Measurements from ENCODE around the gene EPN2. TPM values are rescaled to one million over a fixed set of nuclear protein-coding genes. Genes with fewer than 3 reads are reported as not detected.
A peak's percentile ranks its signal among the peaks of the same experiment; 100 is the strongest.

Gene EPN2
- total RNA-seq, 2 experiments from 2014 or later = 1.8 to 2.1 TPM

GRCh38 chr17:19305761-19306159 lies 68.6 kb downstream of the EPN2 start:
- H3K9me3 Mint-ChIP-seq = no peaks in the 10 kb centered on the region
- no peak for DNase-seq
- H3K36me3 Mint-ChIP-seq (ENCODE audit: low read depth) = no peaks in the 10 kb centered on the region
- ChIA-PET POLR2A (interaction anchor here (0.5 kb wide), 1 partner anchor 30 kb away, joined by 4 read pairs; no protein-coding TSS in a partner anchor), CTCF (interaction anchor here (0.9 to 1.8 kb wide), 6 partner anchors 12 to 59 kb away, joined by 3 to 5 read pairs (median 3); partner anchors contain the start of gene B9D1)
- peaks cover 30% of the 10 kb centered on the region for H3K4me1 Mint-ChIP-seq
- H3K27me3 Mint-ChIP-seq = peaks cover 42% of the 10 kb centered on the region
- no peak overlapping the region for H3K27ac Mint-ChIP-seq
- H3K4me3 Mint-ChIP-seq = no peak overlapping the region

- H3K27me3 Mint-ChIP-seq = peaks cover 38% of the 10 kb centered on the region
- no peak overlapping the region for H3K4me3 Mint-ChIP-seq
- peak; percentile 67 for DNase-seq
- H3K4me1 Mint-ChIP-seq = peaks cover 31% of the 10 kb centered on the region
- H3K27ac Mint-ChIP-seq = peak overlapping the region; percentile 43
- no peaks in the 10 kb centered on the region for H3K9me3 Mint-ChIP-seq
- POLR2A ChIA-PET = interaction anchor here (0.5 kb wide), 1 partner anchor 30 kb away, joined by 4 read pairs; no protein-coding TSS in a partner anchor
- no peaks in the 10 kb centered on the region for H3K36me3 Mint-ChIP-seq (ENCODE audit: low read depth)
- CTCF ChIA-PET = interaction anchor here (0.9 to 1.8 kb wide), 7 partner anchors 9 to 59 kb away, joined by 3 to 5 read pairs (median 3); partner anchors contain the start of gene B9D1
These were observed 69.3 kb downstream of the EPN2 start for GRCh38 chr17:19306160-19307111.

GRCh38 chr17:19307521-19307920 lies 70.4 kb downstream of the EPN2 start:
- DNase-seq = no peak
- Mint-ChIP-seq H3K36me3 (ENCODE audit: low read depth) (no peaks in the 10 kb centered on the region), H3K9me3 (no peaks in the 10 kb centered on the region), H3K4me3 (no peak overlapping the region), H3K4me1 (peaks cover 38% of the 10 kb centered on the region), H3K27ac (no peak overlapping the region), H3K27me3 (peaks cover 35% of the 10 kb centered on the region)
- CTCF ChIA-PET = interaction anchor here (1.1 to 1.8 kb wide), 2 partner anchors 10 to 20 kb away, joined by 3 to 5 read pairs; no protein-coding TSS in a partner anchor
- POLR2A ChIA-PET = no interaction called here

GRCh38 chr17:19308398-19308797 lies 71.2 kb downstream of the EPN2 start:
- H3K27ac Mint-ChIP-seq = no peak overlapping the region
- H3K4me1 Mint-ChIP-seq = peaks cover 38% of the 10 kb centered on the region
- peaks cover 35% of the 10 kb centered on the region for H3K27me3 Mint-ChIP-seq
- no peaks in the 10 kb centered on the region for H3K36me3 Mint-ChIP-seq (ENCODE audit: low read depth)
- POLR2A ChIA-PET = interaction anchor here (0.8 kb wide), 1 partner anchor 191 kb away, joined by 4 read pairs; no protein-coding TSS in a partner anchor
- no peak for DNase-seq
- no peaks in the 10 kb centered on the region for H3K9me3 Mint-ChIP-seq
- CTCF ChIA-PET = interaction anchor here (0.6 to 1.4 kb wide), 4 partner anchors 9 to 23 kb away, joined by 3 to 5 read pairs (median 4); no protein-coding TSS in a partner anchor
- H3K4me3 Mint-ChIP-seq = no peak overlapping the region

GRCh38 chr17:19309701-19310100 lies 72.5 kb downstream of the EPN2 start:
- Mint-ChIP-seq H3K27ac (no peak overlapping the region), H3K36me3 (ENCODE audit: low read depth) (no peaks in the 10 kb centered on the region), H3K27me3 (peaks cover 35% of the 10 kb centered on the region), H3K4me1 (peaks cover 32% of the 10 kb centered on the region), H3K4me3 (no peak overlapping the region), H3K9me3 (no peaks in the 10 kb centered on the region)
- ChIA-PET POLR2A (interaction anchor here (0.7 kb wide), 1 partner anchor 947 kb away, joined by 3 read pairs; no protein-coding TSS in a partner anchor), CTCF (interaction anchor here (1.2 to 1.4 kb wide), 2 partner anchors 10 to 25 kb away, joined by 3 read pairs; no protein-coding TSS in a partner anchor)
- DNase-seq = no peak

- Mint-ChIP-seq H3K4me1 (peaks cover 30% of the 10 kb centered on the region), H3K36me3 (ENCODE audit: low read depth) (no peaks in the 10 kb centered on the region), H3K27ac (no peak overlapping the region), H3K4me3 (no peak overlapping the region), H3K27me3 (peaks cover 34% of the 10 kb centered on the region), H3K9me3 (no peaks in the 10 kb centered on the region)
- ChIA-PET POLR2A (interaction anchor here (0.7 kb wide), 1 partner anchor 946 kb away, joined by 3 read pairs; no protein-coding TSS in a partner anchor), CTCF (no interaction called here)
- DNase-seq = no peak
These were observed 73.0 kb downstream of the EPN2 start for GRCh38 chr17:19310151-19310550.

GRCh38 chr17:19311016-19311415 lies 73.8 kb downstream of the EPN2 start:
- Mint-ChIP-seq H3K27ac (no peak overlapping the region), H3K4me3 (no peak overlapping the region), H3K36me3 (ENCODE audit: low read depth) (no peaks in the 10 kb centered on the region), H3K27me3 (peaks cover 32% of the 10 kb centered on the region), H3K4me1 (peaks cover 22% of the 10 kb centered on the region), H3K9me3 (no peaks in the 10 kb centered on the region)
- ChIA-PET CTCF (interaction anchor here (1.8 kb wide), 1 partner anchor 12 kb away, joined by 4 read pairs; no protein-coding TSS in a partner anchor), POLR2A (no interaction called here)
- DNase-seq = no peak

- Mint-ChIP-seq H3K27ac (no peak overlapping the region), H3K4me3 (no peak overlapping the region), H3K27me3 (peaks cover 27% of the 10 kb centered on the region), H3K36me3 (ENCODE audit: low read depth) (no peaks in the 10 kb centered on the region), H3K4me1 (peaks cover 16% of the 10 kb centered on the region), H3K9me3 (no peaks in the 10 kb centered on the region)
- CTCF ChIA-PET = interaction anchor here (0.6 to 1.8 kb wide), 2 partner anchors 11 to 119 kb away, joined by 3 to 4 read pairs; no protein-coding TSS in a partner anchor
- POLR2A ChIA-PET = no interaction called here
- no peak for DNase-seq
These were observed 74.5 kb downstream of the EPN2 start for GRCh38 chr17:19311421-19312215.

- no peaks in the 10 kb centered on the region for H3K9me3 Mint-ChIP-seq
- peaks cover 23% of the 10 kb centered on the region for H3K27me3 Mint-ChIP-seq
- H3K27ac Mint-ChIP-seq = no peak overlapping the region
- CTCF ChIA-PET = interaction anchor here (0.6 to 1.8 kb wide), 2 partner anchors 11 to 118 kb away, joined by 3 to 4 read pairs; no protein-coding TSS in a partner anchor
- no peak overlapping the region for H3K4me3 Mint-ChIP-seq
- peaks cover 12% of the 10 kb centered on the region for H3K4me1 Mint-ChIP-seq
- H3K36me3 Mint-ChIP-seq (ENCODE audit: low read depth) = no peaks in the 10 kb centered on the region
- DNase-seq = no peak
- POLR2A ChIA-PET = no interaction called here
These were observed 75.2 kb downstream of the EPN2 start for GRCh38 chr17:19312406-19312805.

GRCh38 chr17:19313066-19313745 lies 76.0 kb downstream of the EPN2 start:
- no peak overlapping the region for H3K4me3 Mint-ChIP-seq
- peaks cover 8% of the 10 kb centered on the region for H3K4me1 Mint-ChIP-seq
- CTCF ChIA-PET = interaction anchor here (1.8 kb wide), 1 partner anchor 10 kb away, joined by 4 read pairs; no protein-coding TSS in a partner anchor
- no peaks in the 10 kb centered on the region for H3K9me3 Mint-ChIP-seq
- H3K36me3 Mint-ChIP-seq (ENCODE audit: low read depth) = no peaks in the 10 kb centered on the region
- POLR2A ChIA-PET = no interaction called here
- H3K27ac Mint-ChIP-seq = no peak overlapping the region
- H3K27me3 Mint-ChIP-seq = peaks cover 20% of the 10 kb centered on the region
- no peak for DNase-seq

- Mint-ChIP-seq H3K36me3 (ENCODE audit: low read depth) (no peaks in the 10 kb centered on the region), H3K9me3 (no peaks in the 10 kb centered on the region), H3K27ac (no peak overlapping the region), H3K4me1 (peaks cover 8% of the 10 kb centered on the region), H3K4me3 (no peak overlapping the region), H3K27me3 (peaks cover 14% of the 10 kb centered on the region)
- POLR2A ChIA-PET = no interaction called here
- DNase-seq = no peak
- CTCF ChIA-PET = no interaction called here
These were observed 76.8 kb downstream of the EPN2 start for GRCh38 chr17:19313746-19314651.
